ENCODE results near the gene C1QTNF7. TPM values are rescaled to one million over a fixed set of nuclear protein-coding genes. Genes with fewer than 3 reads are reported as not detected.

Gene C1QTNF7
- total RNA-seq, 1 donor from 2014 or later: 12.0 TPM

DNA sequence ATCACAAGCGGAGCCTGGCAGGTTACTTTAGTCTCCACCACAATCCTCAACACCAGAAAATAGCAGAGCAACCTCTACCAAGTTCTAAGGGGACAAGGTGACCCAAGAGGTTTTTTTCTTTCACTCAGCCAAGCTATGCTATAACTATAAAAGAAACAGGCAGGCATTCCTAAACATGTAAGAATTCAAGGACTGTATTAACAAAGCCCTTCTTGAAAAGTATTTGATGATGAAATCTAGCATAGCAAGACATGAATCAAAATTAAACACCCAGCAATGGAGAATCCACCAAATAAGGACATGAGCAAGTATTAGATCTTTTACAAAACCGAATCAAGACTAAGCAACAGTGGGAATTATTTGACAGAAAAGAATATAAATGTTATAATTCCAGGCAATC, 25.7 kb upstream of the C1QTNF7 start:
- H3K27ac ChIP-seq: peak overlapping the region; percentile 62

DNA sequence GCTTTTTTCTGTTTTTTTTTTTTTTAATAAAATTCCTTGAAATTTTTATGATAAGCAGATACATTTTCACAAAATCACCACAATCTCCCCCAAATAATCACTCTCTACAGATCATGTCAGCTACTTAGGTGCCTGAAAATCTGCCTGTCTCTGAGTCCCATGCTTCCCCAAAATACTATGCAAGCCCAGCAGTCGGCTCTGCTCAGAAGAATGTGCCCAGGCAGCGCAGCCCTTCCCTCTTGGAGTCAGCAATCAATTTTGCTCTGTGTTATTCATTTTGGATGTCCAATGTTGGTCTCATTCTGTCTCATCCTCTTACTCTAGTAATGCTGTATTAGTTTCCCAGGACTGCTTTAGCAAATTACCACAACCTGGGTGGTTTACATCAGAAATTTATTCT, 24.9 kb upstream of the C1QTNF7 start:
- Histone ChIP-seq H3K27ac (peak overlapping the region; percentile 30), H3K4me3 (no peak overlapping the region), H3K36me3 (no peaks in the 10 kb centered on the region), H3K27me3 (no peaks in the 10 kb centered on the region), H3K9me3 (no peaks in the 10 kb centered on the region), H3K4me1 (peaks cover 57% of the 10 kb centered on the region)
- TF ChIP-seq POLR2A (IDR thresholded peaks at IDR 0.05) (no peak), POLR2AphosphoS5 (IDR thresholded peaks at IDR 0.05; ENCODE audit: insufficient read depth in 1 of 2, low read depth in 1 of 2) (no peak)
- TF ChIP-seq, protein P1, sequence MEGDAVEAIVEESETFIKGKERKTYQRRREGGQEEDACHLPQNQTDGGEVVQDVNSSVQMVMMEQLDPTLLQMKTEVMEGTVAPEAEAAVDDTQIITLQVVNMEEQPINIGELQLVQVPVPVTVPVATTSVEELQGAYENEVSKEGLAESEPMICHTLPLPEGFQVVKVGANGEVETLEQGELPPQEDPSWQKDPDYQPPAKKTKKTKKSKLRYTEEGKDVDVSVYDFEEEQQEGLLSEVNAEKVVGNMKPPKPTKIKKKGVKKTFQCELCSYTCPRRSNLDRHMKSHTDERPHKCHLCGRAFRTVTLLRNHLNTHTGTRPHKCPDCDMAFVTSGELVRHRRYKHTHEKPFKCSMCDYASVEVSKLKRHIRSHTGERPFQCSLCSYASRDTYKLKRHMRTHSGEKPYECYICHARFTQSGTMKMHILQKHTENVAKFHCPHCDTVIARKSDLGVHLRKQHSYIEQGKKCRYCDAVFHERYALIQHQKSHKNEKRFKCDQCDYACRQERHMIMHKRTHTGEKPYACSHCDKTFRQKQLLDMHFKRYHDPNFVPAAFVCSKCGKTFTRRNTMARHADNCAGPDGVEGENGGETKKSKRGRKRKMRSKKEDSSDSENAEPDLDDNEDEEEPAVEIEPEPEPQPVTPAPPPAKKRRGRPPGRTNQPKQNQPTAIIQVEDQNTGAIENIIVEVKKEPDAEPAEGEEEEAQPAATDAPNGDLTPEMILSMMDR (IDR thresholded peaks at IDR 0.05): no peak
- intact Hi-C loops (cut with DNase I): no loop called here
- no peak for DNase-seq (ENCODE audit: extremely low spot score in 2 of 2)

More for the DNA sequence above, 25.7 kb upstream of the C1QTNF7 start:
- intact Hi-C loops (cut with DNase I): no loop called here
- TF ChIP-seq POLR2A (IDR thresholded peaks at IDR 0.05) (no peak), POLR2AphosphoS5 (IDR thresholded peaks at IDR 0.05; ENCODE audit: insufficient read depth in 1 of 2, low read depth in 1 of 2) (no peak)
- TF ChIP-seq, protein P1 (IDR thresholded peaks at IDR 0.05): no peak
- no peak overlapping the region for H3K4me3 ChIP-seq
- no peaks in the 10 kb centered on the region for H3K36me3 ChIP-seq
- no peaks in the 10 kb centered on the region for H3K9me3 ChIP-seq
- no peak for DNase-seq (ENCODE audit: extremely low spot score in 2 of 2)
- H3K4me1 ChIP-seq: peaks cover 57% of the 10 kb centered on the region
- no peaks in the 10 kb centered on the region for H3K27me3 ChIP-seq

DNA sequence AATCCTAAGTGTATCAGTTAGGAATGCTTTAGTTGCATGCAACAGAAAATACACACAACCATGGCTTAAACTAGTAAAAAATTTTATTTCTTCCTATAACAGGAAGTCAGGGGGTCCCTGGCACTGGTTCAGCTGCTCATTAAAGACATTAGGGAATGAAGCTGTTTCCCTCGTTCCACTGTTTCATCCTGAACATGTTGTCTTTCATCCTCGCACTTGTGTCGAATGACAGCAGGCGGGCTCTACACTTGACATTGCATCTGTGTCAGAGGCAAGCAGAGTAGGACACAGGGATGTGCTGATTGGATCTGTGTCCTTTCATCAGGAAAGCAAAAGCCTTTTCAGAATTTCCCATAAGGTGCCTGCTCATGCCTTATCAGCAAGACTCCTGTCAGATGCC, 22.8 kb upstream of the C1QTNF7 start:
- no peak for TF ChIP-seq POLR2A (IDR thresholded peaks at IDR 0.05)
- TF ChIP-seq POLR2AphosphoS5 (IDR thresholded peaks at IDR 0.05; ENCODE audit: insufficient read depth in 1 of 2, low read depth in 1 of 2): no peak
- TF ChIP-seq, protein P1 (IDR thresholded peaks at IDR 0.05): no peak
- intact Hi-C loops (cut with DNase I): no loop called here
- no peaks in the 10 kb centered on the region for H3K36me3 ChIP-seq
- no peak overlapping the region for H3K4me3 ChIP-seq
- peaks cover 38% of the 10 kb centered on the region for H3K4me1 ChIP-seq
- no peaks in the 10 kb centered on the region for H3K27me3 ChIP-seq
- H3K9me3 ChIP-seq: no peaks in the 10 kb centered on the region
- no peak overlapping the region for H3K27ac ChIP-seq
- DNase-seq (ENCODE audit: extremely low spot score in 2 of 2): no peak

DNA sequence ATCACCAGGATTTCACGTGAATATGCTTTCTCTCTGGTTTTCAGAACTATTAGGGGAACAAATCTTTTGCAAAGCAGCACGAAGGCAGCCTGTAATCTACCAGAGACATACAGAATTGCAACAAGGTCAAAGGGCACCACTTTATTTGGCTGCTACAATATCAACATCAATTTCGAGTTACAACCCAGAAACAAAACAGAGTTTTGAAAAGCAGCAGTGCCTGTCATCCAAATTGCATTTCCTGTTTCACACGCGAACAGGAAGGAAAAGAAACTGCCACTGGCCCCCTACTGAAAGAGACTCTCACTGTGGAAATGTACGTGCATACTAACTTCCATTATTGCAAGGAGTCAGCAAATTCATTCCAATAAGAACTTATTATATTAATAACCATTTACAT, 17.1 kb upstream of the C1QTNF7 start:
- Histone ChIP-seq H3K9me3 (no peaks in the 10 kb centered on the region), H3K27me3 (no peaks in the 10 kb centered on the region), H3K27ac (peak overlapping the region; percentile 68), H3K4me1 (peaks cover 35% of the 10 kb centered on the region), H3K4me3 (no peak overlapping the region), H3K36me3 (no peaks in the 10 kb centered on the region)
- DNase-seq (ENCODE audit: extremely low spot score in 2 of 2): no peak
- intact Hi-C loops (cut with DNase I): no loop called here
- TF ChIP-seq, protein P1 (IDR thresholded peaks at IDR 0.05): no peak
- TF ChIP-seq POLR2AphosphoS5 (IDR thresholded peaks at IDR 0.05; ENCODE audit: insufficient read depth in 1 of 2, low read depth in 1 of 2): no peak
- no peak for TF ChIP-seq POLR2A (IDR thresholded peaks at IDR 0.05)

DNA sequence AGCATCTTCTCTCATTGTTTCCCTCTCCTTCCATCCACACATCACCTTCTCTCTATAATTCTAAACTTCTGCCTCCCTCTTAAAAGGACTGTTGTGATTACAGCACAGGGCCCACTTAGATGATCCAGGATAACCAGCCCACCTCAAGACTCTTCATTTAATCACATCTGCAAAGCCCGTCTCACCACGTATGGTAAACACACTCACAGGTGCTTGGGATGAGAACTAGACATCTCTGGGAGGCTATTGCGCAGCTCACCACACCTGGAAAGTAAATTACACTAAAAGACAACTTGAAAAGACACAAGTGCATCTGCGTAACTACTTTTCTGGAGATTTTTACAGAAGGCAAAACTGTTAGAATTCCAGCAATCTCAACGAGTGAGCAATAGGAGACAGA, 15.4 kb upstream of the C1QTNF7 start:
- intact Hi-C loops (cut with DNase I): no loop called here
- no peak for DNase-seq (ENCODE audit: extremely low spot score in 2 of 2)
- Histone ChIP-seq H3K9me3 (no peaks in the 10 kb centered on the region), H3K4me1 (peaks cover 44% of the 10 kb centered on the region), H3K27ac (peak overlapping the region; percentile 12), H3K27me3 (no peaks in the 10 kb centered on the region), H3K36me3 (no peaks in the 10 kb centered on the region), H3K4me3 (no peak overlapping the region)
- TF ChIP-seq POLR2AphosphoS5 (IDR thresholded peaks at IDR 0.05; ENCODE audit: insufficient read depth in 1 of 2, low read depth in 1 of 2) (no peak), POLR2A (IDR thresholded peaks at IDR 0.05) (no peak)
- TF ChIP-seq, protein P1 (IDR thresholded peaks at IDR 0.05): no peak

Data from vagina (tissue), 2 donors.